ENCODE measurements around the gene PLIN4.

Gene PLIN4

GRCh38 chr19:4524808-4525562 is 6.7 kb upstream of the PLIN4 start:
- peak; percentile 74 for DNase-seq

DNA sequence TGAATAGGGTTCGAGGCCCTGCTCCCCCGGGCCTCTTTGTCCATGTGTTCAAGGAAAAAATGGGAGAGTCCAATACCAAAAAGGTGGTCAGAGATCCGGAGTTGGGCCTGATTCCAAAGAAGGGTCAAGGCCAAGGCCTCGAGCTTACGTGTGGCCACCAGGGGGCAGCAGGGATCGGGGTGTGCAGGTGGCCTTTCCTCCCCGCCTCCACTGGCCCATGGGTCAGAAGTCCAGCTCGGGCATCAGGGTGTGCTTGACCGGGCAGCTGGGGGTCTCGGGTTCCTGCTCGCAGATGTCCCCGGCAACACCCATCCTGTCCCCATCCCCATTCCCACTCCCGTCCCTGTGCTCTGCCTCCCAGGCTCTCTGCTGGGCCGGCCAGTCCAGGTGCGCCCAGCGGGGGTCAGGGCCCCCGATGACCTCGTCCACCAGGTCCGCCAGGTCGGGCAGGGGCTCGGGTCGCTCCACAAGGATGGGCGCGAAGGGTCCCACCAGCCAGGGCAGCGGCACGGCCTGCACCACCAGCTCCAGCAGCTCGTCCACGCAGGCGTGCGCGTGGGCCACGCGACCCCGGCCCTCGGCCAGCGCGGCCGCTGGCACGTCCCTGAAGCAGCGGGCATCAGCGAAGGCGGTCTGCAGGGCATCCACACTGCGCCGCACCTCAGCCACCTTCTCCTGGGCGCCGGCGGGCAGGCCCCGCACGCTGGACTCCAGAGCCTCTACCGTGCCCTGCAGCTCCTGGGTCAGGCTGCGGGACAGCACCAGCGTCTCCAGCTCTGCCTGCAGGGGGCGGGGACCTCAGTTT is 5.2 kb upstream of the PLIN4 start:
- peak; percentile 12 for DNase-seq

DNA sequence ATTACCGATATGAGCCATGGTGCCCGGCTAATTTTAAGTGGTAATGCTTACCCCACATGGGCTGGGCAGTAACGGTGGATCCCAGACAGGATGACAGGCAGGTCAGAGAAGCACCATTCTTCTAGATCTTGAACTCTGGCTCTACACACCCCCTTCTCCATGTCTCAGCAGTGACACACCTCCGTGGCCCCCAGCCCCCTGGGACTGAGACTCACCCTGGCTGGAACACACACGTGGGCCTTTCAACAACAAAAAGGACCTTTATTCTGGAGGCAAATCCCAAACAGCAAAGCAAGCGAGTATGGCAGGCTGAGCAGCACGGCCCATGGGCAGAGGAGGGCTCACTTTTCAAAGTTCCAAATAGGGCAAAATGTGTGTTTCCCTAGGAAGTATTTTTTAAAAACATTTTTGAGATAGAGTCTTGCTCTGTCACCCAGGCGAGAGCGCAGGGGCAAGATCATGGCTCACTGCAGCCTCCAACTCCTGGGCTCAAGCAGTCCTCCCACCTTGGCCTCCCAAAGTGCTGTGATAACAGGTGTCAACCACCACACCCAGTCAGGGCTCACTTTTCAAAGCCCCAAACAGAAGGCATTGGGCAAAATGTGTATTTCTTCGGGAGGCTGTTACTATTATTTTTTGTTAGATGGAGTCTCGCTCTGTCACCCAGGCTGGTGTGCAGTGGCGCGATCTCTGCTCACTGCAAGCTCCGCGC is 4.2 kb upstream of the PLIN4 start:
- DNase-seq: no peak

DNA sequence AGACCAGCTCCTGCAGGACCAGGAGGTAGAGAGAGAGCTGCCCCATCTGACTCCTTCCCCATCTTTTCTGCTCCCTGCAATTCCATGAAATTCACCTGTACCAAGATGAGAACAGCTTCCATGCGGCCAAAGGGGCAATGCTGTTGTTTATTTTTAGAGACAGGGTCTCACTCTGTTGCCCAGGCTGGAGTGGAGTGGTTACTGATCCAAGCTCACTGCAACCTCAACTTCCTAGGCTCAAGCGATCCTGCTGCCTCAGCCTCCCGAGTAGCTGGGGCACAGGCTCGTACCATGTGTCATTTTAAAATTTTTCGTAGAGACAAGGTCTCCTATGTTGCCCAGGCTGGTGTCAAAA is 3.6 kb upstream of the PLIN4 start:
- DNase-seq: no peak

DNA sequence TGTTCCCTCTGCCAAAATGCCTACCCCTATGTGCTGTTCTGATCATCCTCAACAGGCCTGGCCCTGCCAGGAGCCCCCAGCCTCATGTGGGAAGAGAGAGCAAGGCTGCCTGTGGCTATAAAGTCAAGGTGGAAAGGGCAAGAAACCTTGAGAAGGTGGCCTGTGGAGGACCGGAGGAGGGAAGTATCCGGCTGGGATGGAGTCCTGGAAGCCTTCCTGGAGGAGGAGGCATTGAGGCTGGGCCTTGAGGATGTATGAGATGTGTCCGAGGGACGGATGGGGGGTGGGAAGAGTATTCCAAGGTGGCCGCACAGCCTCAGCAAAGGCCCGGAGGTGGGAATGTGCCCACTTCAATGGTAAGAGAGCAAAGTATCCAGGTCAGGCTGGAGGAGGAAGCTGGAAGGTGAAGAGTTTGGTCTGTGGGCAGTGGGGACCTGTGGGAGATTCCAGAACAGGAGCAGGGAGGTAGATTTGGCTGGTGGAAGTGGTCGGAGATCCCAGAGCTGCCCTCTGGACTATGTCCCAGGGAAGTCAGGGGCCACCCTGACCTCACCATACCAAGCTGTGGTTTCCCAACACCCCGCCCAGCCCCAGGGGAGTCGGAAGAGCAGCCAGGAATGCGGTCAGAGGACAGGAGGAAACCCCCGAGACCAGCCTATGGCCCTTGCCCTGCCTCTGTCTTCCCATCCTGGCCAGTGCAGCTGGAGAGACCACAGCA is 3.0 kb upstream of the PLIN4 start:
- DNase-seq: no peak

DNA sequence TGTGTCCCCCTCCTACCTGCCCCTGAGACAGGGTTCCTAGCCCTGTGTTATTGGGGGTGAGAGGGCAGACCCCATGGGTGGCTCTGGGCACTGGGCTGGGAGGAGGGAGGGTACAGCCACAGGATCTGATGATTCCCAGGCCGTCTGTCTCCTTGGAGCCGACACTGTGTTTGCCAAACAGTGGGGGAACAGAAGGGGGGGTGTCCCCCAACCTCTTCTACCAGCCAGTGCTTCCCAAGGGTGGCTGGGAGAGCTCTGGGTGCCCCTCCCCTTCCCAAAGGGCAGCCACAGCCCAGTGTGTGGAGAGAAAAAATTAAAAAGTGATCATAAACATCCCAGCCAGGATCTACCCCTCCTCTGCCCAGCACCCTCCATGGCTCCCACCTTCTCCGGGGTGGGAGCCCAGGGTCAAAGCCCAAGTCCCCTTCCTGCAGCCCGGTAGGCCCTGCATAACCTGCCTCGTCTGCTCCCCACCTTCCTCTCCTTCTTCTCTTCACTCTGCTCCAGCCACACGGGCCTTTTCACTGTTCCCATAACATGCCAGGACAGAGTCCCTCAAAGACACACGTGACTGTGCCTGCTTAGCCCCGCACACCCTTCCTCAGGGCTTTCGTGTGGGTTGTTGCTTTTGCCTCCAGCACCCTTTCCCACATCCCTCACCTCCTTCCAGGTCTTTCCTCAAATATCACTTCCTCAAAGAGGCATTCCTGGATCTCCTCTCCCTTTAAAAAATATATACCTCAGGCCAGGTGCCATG is 1.4 kb upstream of the PLIN4 start:
- DNase-seq: no peak

- no peak for DNase-seq
These were observed 848 bp upstream of the PLIN4 start for GRCh38 chr19:4519172-4519496.

DNA sequence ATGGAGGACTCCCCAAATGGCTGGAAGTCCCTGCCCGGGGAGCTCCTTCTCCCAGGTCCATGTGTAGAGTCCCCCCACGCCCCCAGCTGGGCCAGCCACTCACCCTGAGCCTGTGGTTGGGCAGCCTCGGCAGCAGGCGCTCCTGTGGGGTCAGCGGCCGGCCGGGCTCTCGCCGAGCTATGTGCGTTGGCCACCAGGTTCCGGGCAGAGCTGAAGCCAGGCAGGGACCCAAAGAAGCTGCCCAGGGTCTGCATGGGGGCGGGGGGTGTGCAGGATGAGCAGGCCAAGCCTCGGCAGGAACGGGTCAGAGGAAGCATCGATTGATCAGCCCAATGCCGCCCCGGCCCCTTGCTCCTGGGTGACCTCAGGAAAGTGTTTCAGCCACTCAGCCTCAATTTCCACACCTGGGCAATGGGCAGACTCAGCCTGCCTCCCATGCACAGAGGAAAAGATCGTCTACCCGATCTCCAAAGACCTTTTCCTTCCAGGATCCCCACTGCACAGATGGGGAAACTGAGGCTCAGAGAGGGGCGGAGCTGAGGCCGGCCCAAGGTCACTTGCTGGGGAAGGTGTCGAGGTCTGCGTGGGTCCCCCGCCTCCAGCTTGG is 732 bp downstream of the PLIN4 start:
- DNase-seq: no peak

GRCh38 chr19:4516939-4517300 is 1.4 kb downstream of the PLIN4 start:
- DNase-seq: no peak

- no peak for DNase-seq
These were observed 1.9 kb downstream of the PLIN4 start for GRCh38 chr19:4516199-4516938.

DNA sequence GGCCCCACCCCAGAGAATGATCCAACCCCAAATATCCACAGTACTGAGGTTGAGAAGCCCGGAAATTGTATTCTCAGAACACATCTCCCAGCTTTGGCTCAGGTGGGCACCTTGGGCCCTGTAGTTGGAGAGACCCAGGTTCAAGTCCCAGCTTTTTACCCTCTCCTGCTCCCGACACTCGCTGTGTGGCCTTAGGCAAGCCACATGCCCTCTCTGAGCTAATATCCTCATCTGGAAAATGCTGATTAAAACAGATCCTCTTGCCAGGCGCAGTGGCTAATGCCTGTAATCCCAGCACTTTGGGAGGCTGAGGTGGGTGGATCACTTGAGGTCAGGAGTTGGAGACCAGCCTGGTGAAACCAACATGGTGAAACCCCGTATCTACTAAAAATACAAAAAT is 2.6 kb downstream of the PLIN4 start:
- no peak for DNase-seq

DNA sequence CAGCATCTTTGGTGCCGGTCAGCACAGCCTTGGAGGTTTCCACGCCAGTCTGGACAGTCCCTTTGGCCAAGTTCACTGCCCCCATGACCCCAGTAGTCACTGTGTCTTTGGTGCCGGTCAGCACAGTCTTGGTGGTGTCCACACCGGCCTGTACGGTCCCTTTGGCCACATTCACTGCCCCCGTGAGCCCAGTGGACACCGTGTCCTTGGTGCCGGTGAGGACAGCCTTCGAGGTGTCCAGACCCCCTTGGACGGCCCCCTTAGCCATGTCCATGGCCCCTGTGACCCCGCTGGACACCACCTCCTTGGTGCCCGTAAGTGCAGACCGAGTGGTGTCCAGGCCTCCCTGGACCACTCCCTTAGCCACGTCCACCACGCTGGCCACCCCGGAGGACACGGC is 5.0 kb downstream of the PLIN4 start:
- DNase-seq: no peak

GRCh38 chr19:4512070-4512469 is 6.2 kb downstream of the PLIN4 start:
- DNase-seq: no peak

DNA sequence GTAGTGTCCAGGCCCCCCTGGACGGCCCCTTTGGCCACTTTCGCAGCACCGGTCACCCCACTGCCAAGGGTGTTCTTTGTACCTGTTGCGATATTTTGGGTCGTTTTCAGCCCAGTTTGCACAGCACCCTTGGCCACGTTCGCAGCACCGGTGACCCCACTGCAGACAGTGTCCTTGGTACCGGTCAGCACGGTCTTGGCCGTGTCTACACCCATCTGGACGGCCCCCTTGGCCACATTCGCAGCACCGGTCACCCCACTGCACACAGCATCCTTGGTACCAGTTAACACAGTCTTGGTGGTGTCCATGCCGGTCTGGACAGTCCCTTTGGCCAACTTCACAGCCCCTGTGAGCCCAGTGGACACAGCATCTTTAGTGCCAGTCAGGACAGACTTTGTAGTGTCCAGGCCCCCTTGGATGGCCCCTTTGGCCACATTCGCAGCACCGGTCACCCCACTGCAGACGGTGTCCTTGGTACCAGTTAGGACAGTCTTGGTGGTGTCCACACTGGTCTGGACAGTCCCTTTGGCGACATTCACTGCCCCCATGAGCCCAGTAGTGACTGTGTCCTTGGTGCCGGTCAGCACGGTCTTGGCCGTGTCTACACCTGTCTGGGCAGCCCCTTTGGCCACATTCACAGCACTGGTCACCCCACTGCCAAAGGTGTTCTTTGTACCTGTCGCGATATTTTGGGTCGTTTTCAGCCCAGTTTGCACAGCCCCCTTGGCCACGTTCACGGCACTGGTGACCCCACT is 6.8 kb downstream of the PLIN4 start:
- DNase-seq: no peak

DNA sequence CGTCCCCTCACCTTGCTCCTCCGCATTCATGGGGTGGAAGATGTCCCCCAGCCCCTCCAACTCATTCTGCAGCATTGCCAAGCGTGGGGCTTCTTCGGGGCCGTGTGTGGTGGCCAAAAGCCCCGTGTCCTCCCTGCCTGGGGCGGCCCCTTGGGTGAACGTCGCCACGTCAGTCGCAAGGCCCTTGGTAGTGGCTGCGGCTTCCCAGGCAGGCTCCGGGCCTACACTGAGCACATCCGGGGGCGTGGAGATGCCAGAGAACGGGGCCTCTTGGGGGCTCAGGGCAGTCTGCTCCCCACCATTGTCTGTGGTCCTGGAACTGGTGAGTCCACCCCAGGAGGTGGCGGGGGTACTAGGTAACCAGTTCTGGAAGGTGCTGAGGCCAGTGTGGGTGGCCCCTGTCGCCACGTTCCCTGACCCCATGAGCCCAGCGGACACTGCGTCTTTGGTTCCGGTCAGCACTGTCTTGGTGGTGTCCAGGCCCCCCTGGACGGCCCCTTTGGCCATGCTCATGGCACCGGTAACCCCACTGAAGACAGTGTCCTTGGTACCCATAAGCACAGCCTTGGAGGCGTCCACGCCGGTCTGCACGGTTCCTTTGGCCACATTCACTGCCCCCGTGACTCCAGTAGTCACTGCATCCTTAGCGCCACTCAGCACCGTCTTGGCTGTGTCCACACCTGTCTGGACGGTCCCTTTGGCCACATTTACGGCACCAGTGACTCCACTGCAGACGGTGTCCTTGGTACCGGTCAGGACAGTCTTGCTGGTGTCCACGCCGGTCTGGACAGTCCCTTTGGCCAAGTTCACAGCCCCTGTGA is 7.6 kb downstream of the PLIN4 start:
- DNase-seq: no peak

DNA sequence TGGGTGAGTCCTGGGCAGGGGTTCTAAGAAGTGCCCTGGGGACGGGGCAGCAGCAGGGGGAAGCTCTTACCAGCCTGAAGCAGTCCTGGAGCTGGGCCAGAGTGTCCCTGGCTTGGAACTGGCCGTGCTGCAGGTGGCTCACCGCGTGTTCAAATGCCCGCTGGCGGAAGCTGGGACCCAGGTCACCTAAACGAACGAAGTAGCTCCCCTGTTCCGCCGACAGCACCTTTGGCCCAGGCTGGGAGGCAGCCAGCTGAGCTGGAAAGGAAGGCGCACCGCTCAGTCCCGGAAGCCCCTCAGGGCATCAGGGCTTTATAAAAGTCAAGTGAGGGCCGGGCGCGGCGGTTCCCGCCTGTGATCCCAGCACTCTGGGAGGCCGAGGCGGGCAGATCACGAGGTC is 9.6 kb downstream of the PLIN4 start:
- no peak for DNase-seq

DNA sequence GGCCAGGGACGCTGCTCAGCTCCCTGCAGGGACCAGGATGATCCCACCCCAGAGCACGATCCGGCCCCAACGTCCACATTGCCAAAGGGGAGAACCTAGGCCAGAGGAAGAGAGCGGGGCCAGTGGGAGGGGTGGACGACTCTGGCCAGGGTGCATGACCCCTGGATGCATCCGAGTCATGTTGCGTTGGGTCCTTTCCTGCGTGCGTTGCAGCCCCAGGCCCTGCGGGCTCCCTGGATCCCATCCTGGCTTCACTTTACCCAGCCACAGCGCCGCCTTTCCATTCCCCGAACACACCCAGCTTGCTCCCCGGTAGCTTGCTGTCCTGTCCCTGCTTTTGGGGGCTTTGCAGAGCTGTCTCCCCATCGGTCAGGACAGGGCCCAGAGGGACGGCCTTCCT is 10.5 kb downstream of the PLIN4 start:
- DNase-seq: no peak

DNA sequence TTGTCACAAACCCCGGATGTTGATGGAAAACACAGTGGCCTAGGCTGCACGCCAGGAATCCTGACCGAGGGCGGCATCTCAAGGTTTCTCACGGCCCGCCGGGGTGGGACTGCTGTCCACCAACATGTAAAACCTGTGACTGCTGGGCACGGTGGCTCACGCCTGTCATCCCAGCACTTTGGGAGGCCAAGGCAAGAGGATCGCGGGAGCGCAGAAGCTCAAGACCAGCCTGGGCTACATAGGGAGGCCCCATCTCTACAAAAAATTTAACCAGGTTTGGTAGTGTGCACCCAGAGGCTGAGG is 11.2 kb downstream of the PLIN4 start:
- no peak for DNase-seq

- DNase-seq: no peak
These were observed 11.7 kb downstream of the PLIN4 start for GRCh38 chr19:4506449-4507149.
